T-helper 2 cell treated with Interferon-gamma antibody and Interleukin-4, amounts not matched to agents 5 μg/mL and 100 μg/mL, for 36 hours (primary cell): ENCODE data around the gene ARHGEF3.
"Not testable (repeated sequence)": the region's sequence is repeated elsewhere in the genome, so short reads cannot be mapped to it uniquely, and the experiment has no call there.

Source experiments
- DNase-seq: peaks from one replicate; pipeline ENCODE4 v3.0.0; 2021; ENCODE audit warnings: low spot score
- H3K27ac Mint-ChIP-seq: one replicate; pipeline ENCODE4 v1.8.0; 2021; ENCODE audit warnings: mild to moderate bottlenecking, mixed read lengths
- H3K27me3 Mint-ChIP-seq: one replicate; pipeline ENCODE4 v1.8.0; 2021; ENCODE audit warnings: low read depth, mixed read lengths
- H3K36me3 Mint-ChIP-seq: one replicate; pipeline ENCODE4 v1.8.0; 2021; ENCODE audit warnings: low read depth, mixed read lengths
- H3K4me1 Mint-ChIP-seq: one replicate; pipeline ENCODE4 v1.8.0; 2021; ENCODE audit warnings: low read depth, mixed read lengths
- H3K4me3 Mint-ChIP-seq: one replicate; pipeline ENCODE4 v1.8.0; 2022; ENCODE audit warnings: mild to moderate bottlenecking, moderate library complexity, mixed read lengths
- H3K9me3 Mint-ChIP-seq: one replicate; pipeline ENCODE4 v1.8.0; 2021; ENCODE audit warnings: mixed read lengths

Gene ARHGEF3

GRCh38 chr3:56739036-56739435 is 62.7 kb downstream of the ARHGEF3 start:
- no peaks in the 10 kb centered on the region for H3K27me3 Mint-ChIP-seq
- no peaks in the 10 kb centered on the region for H3K9me3 Mint-ChIP-seq
- H3K4me1 Mint-ChIP-seq, result peaks cover 35% of the 10 kb centered on the region
- H3K27ac Mint-ChIP-seq, result no peak overlapping the region
- no peak overlapping the region for H3K4me3 Mint-ChIP-seq
- H3K36me3 Mint-ChIP-seq, result peaks cover 73% of the 10 kb centered on the region
- DNase-seq, result no peak

GRCh38 chr3:56737006-56737405 is 64.7 kb downstream of the ARHGEF3 start:
- H3K4me1 Mint-ChIP-seq, result peaks cover 36% of the 10 kb centered on the region
- H3K27ac Mint-ChIP-seq, result no peak overlapping the region
- H3K9me3 Mint-ChIP-seq, result no peaks in the 10 kb centered on the region
- H3K4me3 Mint-ChIP-seq, result no peak overlapping the region
- DNase-seq, result no peak
- peaks cover 68% of the 10 kb centered on the region for H3K36me3 Mint-ChIP-seq
- H3K27me3 Mint-ChIP-seq, result no peaks in the 10 kb centered on the region

- no peak for DNase-seq
- no peak overlapping the region for H3K4me3 Mint-ChIP-seq
These were observed 69.6 kb downstream of the ARHGEF3 start for GRCh38 chr3:56732109-56732508.

GRCh38 chr3:56725175-56725574 is 76.6 kb downstream of the ARHGEF3 start:
- peak; percentile 75 for DNase-seq
- Mint-ChIP-seq H3K27ac (peak overlapping the region; percentile 92), H3K4me3 (peak overlapping the region; percentile 83), H3K27me3 (no peaks in the 10 kb centered on the region), H3K9me3 (no peaks in the 10 kb centered on the region), H3K36me3 (peaks cover 78% of the 10 kb centered on the region), H3K4me1 (peaks cover 36% of the 10 kb centered on the region)

More at GRCh38 chr3:56732109-56732508, 69.6 kb downstream of the ARHGEF3 start:
- Mint-ChIP-seq H3K36me3 (peaks cover 81% of the 10 kb centered on the region), H3K27ac (peak overlapping the region; percentile 6), H3K4me1 (peaks cover 42% of the 10 kb centered on the region), H3K27me3 (no peaks in the 10 kb centered on the region), H3K9me3 (no peaks in the 10 kb centered on the region)

- Mint-ChIP-seq H3K9me3 (peaks cover 5% of the 10 kb centered on the region), H3K36me3 (peaks cover 80% of the 10 kb centered on the region), H3K4me1 (peaks cover 41% of the 10 kb centered on the region), H3K27ac (peak overlapping the region; percentile 92), H3K27me3 (no peaks in the 10 kb centered on the region), H3K4me3 (peak overlapping the region; percentile 83)
- no peak for DNase-seq
These were observed 77.1 kb downstream of the ARHGEF3 start for GRCh38 chr3:56724676-56725075.

GRCh38 chr3:56720849-56721248 is 80.9 kb downstream of the ARHGEF3 start:
- Mint-ChIP-seq H3K27me3 (no peaks in the 10 kb centered on the region), H3K36me3 (peaks cover 60% of the 10 kb centered on the region), H3K4me3 (no peak overlapping the region), H3K27ac (no peak overlapping the region), H3K4me1 (peaks cover 35% of the 10 kb centered on the region), H3K9me3 (peaks cover 13% of the 10 kb centered on the region)
- no peak for DNase-seq

GRCh38 chr3:56718809-56719208 is 82.9 kb downstream of the ARHGEF3 start:
- peaks cover 23% of the 10 kb centered on the region for H3K4me1 Mint-ChIP-seq
- DNase-seq, H3K4me3 Mint-ChIP-seq, H3K27me3 Mint-ChIP-seq, H3K27ac Mint-ChIP-seq: not testable (repeated sequence)
- H3K36me3 Mint-ChIP-seq, result peaks cover 46% of the 10 kb centered on the region
- H3K9me3 Mint-ChIP-seq, result peaks cover 21% of the 10 kb centered on the region

- no peak overlapping the region for H3K4me3 Mint-ChIP-seq
- no peak overlapping the region for H3K27ac Mint-ChIP-seq
- peaks cover 20% of the 10 kb centered on the region for H3K4me1 Mint-ChIP-seq
- H3K27me3 Mint-ChIP-seq, result no peaks in the 10 kb centered on the region
- H3K36me3 Mint-ChIP-seq, result peaks cover 2% of the 10 kb centered on the region
- H3K9me3 Mint-ChIP-seq, result peaks cover 11% of the 10 kb centered on the region
- DNase-seq, result no peak
These were observed 90.4 kb downstream of the ARHGEF3 start for GRCh38 chr3:56711344-56711743.

GRCh38 chr3:56707412-56707811 is 94.3 kb downstream of the ARHGEF3 start:
- peaks cover 28% of the 10 kb centered on the region for H3K4me1 Mint-ChIP-seq
- H3K36me3 Mint-ChIP-seq, H3K9me3 Mint-ChIP-seq, H3K4me3 Mint-ChIP-seq, H3K27me3 Mint-ChIP-seq, DNase-seq, H3K27ac Mint-ChIP-seq: not testable (repeated sequence)

GRCh38 chr3:56706629-56707028 is 95.1 kb downstream of the ARHGEF3 start:
- H3K9me3 Mint-ChIP-seq, result peaks cover 5% of the 10 kb centered on the region
- H3K27ac Mint-ChIP-seq, result no peak overlapping the region
- no peaks in the 10 kb centered on the region for H3K27me3 Mint-ChIP-seq
- H3K4me1 Mint-ChIP-seq, result peaks cover 28% of the 10 kb centered on the region
- DNase-seq, result no peak
- peaks cover 3% of the 10 kb centered on the region for H3K36me3 Mint-ChIP-seq
- no peak overlapping the region for H3K4me3 Mint-ChIP-seq

GRCh38 chr3:56704706-56705105 is 97.0 kb downstream of the ARHGEF3 start:
- H3K9me3 Mint-ChIP-seq, result peaks cover 5% of the 10 kb centered on the region
- H3K27me3 Mint-ChIP-seq, result no peaks in the 10 kb centered on the region
- H3K4me1 Mint-ChIP-seq, result peaks cover 24% of the 10 kb centered on the region
- peak overlapping the region; percentile 52 for H3K27ac Mint-ChIP-seq
- H3K36me3 Mint-ChIP-seq, result peaks cover 3% of the 10 kb centered on the region
- peak overlapping the region; percentile 1 for H3K4me3 Mint-ChIP-seq
- DNase-seq, result no peak

GRCh38 chr3:56702490-56703315 is 99.0 kb downstream of the ARHGEF3 start:
- DNase-seq, result no peak
- no peak overlapping the region for H3K27ac Mint-ChIP-seq
- peaks cover 22% of the 10 kb centered on the region for H3K4me1 Mint-ChIP-seq
- peaks cover 5% of the 10 kb centered on the region for H3K9me3 Mint-ChIP-seq
- H3K4me3 Mint-ChIP-seq, result no peak overlapping the region
- no peaks in the 10 kb centered on the region for H3K27me3 Mint-ChIP-seq
- peaks cover 3% of the 10 kb centered on the region for H3K36me3 Mint-ChIP-seq

- DNase-seq, result no peak
- no peaks in the 10 kb centered on the region for H3K9me3 Mint-ChIP-seq
- no peak overlapping the region for H3K4me3 Mint-ChIP-seq
- peaks cover 25% of the 10 kb centered on the region for H3K4me1 Mint-ChIP-seq
- no peaks in the 10 kb centered on the region for H3K36me3 Mint-ChIP-seq
- H3K27ac Mint-ChIP-seq, result no peak overlapping the region
- H3K27me3 Mint-ChIP-seq, result no peaks in the 10 kb centered on the region
These were observed 101.6 kb downstream of the ARHGEF3 start for GRCh38 chr3:56700151-56700550.

GRCh38 chr3:56694867-56695683 is 106.7 kb downstream of the ARHGEF3 start:
- Mint-ChIP-seq H3K4me3 (peak overlapping the region; percentile 33), H3K27me3 (no peaks in the 10 kb centered on the region), H3K9me3 (no peaks in the 10 kb centered on the region), H3K4me1 (peaks cover 41% of the 10 kb centered on the region), H3K27ac (peak overlapping the region; percentile 76), H3K36me3 (no peaks in the 10 kb centered on the region)
- no peak for DNase-seq
